NCI-H1092 treated with DMSO at 0.1 percent for 48 hours (cell line): ENCODE results near the gene STX10.
"Not testable (repeated sequence)": the region's sequence is repeated elsewhere in the genome, so short reads cannot be mapped to it uniquely, and the experiment has no call there.

Experiments
- DNase-seq: peaks from one replicate; lab custom pipeline; 2025; lab: John Stamatoyannopoulos, UW

The STX10 gene

GRCh38 chr19:13164343-13165161 is 14.4 kb upstream of the STX10 start:
- peak; percentile 49 for DNase-seq

- peak; percentile 36 for DNase-seq
Observed at GRCh38 chr19:13163609-13164342, 13.6 kb upstream of the STX10 start.

GRCh38 chr19:13162724-13163608 is 12.8 kb upstream of the STX10 start:
- peak; percentile 89 for DNase-seq

GRCh38 chr19:13160557-13160956 is 10.4 kb upstream of the STX10 start:
- DNase-seq, result no peak

- no peak for DNase-seq
Observed at GRCh38 chr19:13159713-13160112, 9.5 kb upstream of the STX10 start.

- no peak for DNase-seq
Observed at GRCh38 chr19:13155472-13156359, 5.5 kb upstream of the STX10 start.

- DNase-seq, result peak; percentile 6
Observed at GRCh38 chr19:13154911-13155471, 4.8 kb upstream of the STX10 start.

GRCh38 chr19:13154241-13154778 is 4.1 kb upstream of the STX10 start:
- DNase-seq, result peak; percentile 20

- DNase-seq, result peak; percentile 40
Observed at GRCh38 chr19:13153569-13154240, 3.5 kb upstream of the STX10 start.

GRCh38 chr19:13152974-13153568 is 2.9 kb upstream of the STX10 start:
- DNase-seq, result peak; percentile 91

- no peak for DNase-seq
Observed at GRCh38 chr19:13152356-13152973, 2.3 kb upstream of the STX10 start.

GRCh38 chr19:13151605-13152355 is 1.6 kb upstream of the STX10 start:
- peak; percentile 96 for DNase-seq

- DNase-seq, result no peak
Observed at GRCh38 chr19:13150931-13151604, 893 bp upstream of the STX10 start.

- DNase-seq, result peak; percentile 63
Observed at GRCh38 chr19:13149628-13150186, 468 bp downstream of the STX10 start.

GRCh38 chr19:13149173-13149627 is 975 bp downstream of the STX10 start:
- DNase-seq, result not testable (repeated sequence)

- DNase-seq, result no peak
Observed at GRCh38 chr19:13146763-13147563, 3.2 kb downstream of the STX10 start.
